GM18951 (cell line): ENCODE data around the gene CATSPER3.

Source experiments
- POLR2A ChIP-seq: IDR thresholded peaks from 4 replicates; pipeline ENCODE4 v1.6.1; 2011; ENCODE audit warnings: mild to moderate bottlenecking; ENCODE audit not compliant: insufficient read length, insufficient read depth; ENCODE audit errors: extremely low read depth
- in situ Hi-C: fragments of 300-500 bp; cut with MboI; formaldehyde crosslinking; loops from one replicate; pipeline ENCODE4 v1.12.0; 2022; ENCODE audit warnings: low sequenced_read_pairs, mixed read lengths, inconsistent platforms; ENCODE audit not compliant: unreplicated experiment

Gene CATSPER3

DNA sequence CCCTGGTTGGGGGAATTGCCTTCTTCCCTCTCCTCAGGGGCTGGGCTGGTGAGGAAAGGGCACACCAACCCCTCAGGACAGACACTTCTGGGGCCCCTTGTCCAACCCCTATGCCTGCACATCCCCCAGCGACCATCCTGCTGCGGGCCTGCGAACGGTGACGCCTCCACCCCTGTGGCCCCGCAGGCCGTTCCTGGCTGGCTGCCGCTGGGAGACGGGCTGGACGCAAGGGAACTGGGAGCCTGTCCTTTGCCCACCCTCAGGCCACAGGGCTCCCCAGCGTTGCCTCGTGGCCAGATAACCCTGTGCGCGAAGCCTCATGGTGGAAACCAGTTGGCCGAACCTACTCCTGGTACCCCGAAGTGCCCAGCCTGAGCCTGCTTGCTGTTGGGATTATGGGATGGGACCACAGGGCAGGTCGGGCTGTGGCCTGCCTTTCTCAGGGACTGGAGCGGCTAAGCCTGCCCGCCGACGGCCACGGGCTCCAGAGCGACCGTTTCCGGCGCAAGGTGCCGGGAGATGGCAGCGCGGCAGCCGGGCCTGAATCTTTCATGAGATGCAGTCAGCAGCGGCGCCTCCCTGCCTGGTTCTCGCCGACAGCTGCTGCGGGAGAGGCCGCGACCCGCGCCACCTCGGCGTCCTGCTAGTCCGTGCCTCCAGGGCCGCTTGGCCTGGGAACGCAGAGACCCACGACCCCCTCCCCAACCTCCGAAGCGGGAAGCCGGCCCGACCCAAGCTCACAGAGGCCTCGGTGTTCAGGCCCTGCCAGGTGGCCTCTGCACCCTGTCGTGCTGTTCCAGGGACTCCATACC lies 72.8 kb downstream of the CATSPER3 start:
- no peak for TF ChIP-seq POLR2A
- in situ Hi-C loops = no loop called here

DNA sequence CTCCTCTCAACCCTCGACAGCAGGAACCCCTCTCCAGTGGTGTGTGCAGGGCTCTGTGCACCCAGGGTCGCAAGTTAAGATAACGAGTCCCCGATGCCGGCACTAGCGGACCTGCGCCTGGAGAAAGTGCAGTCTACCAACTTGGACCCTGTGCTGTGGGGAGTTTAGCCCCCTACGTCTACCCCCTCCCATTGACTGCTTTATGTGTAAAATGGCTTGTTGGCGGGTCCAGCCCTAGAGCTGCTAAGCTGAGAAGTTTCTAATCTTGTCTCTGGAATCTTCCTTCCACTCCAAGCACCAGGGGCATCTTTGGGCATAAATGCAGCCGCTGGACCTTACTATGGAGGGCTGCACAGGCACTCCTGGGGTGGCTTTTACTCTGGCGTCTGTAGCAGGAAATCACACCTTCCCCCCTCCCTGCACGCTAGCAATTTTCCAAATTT lies 73.5 kb downstream of the CATSPER3 start:
- TF ChIP-seq POLR2A = no peak
- in situ Hi-C loops = no loop called here

DNA sequence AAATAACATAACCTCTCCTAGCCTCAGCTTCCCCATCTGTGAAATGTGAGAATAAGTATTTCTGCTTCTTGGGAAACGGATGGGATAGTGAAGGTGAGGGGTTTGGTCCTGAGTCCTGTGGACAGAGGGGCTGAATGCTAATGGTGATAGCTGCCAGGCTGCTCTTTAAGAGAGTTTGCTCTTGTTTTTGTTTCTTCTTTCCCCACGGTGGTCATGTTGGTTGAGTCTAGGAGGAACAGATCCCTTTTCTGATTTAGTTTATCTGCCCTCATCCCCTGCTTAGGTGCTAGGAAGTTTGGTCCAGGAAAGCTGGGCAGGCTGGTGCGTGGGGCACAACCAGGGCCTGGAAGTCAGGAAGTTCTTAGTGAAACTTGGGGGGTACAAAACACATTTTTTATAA lies 74.0 kb downstream of the CATSPER3 start:
- in situ Hi-C loops = no loop called here
- no peak for TF ChIP-seq POLR2A

DNA sequence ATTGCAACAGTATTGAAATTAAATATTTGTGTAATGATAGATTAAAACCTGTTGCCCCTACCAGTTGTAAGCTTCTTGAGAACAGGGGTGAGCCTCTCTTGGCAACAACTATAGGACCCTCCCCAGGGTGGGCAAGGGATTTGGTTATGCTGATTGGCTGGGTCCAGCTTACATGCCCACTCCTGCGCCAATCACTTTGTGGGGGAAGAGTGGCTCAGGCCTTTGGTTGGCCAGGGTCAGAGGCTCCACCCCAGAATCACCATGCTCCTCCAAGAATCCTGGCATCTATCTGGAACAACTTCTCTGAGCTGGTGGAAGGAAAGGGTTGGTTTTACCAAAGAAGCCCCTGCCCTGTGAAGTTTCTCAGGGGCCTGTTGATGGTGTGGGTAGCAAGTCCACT lies 74.9 kb downstream of the CATSPER3 start:
- in situ Hi-C loops = no loop called here
- no peak for TF ChIP-seq POLR2A

DNA sequence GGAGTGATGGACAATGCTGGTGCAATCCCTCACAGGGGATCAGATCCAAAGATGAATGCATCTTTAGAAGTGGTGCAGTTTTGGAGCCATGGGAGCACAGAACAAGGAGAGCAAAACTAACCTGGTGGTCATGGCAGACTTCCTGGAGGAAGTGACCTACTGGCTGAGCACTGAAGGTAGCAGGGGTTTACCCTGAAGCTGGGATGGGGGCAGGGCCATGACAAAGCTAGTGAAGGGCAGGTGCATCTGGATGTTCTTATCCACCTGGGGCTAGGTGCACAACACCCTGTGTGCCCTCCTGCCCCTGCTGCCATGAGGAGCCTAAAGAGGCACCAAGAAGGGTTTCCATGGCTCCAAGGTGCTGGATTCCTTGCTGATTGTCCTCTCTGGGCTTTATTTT lies 77.8 kb downstream of the CATSPER3 start:
- in situ Hi-C loops = no loop called here
- TF ChIP-seq POLR2A = no peak

DNA sequence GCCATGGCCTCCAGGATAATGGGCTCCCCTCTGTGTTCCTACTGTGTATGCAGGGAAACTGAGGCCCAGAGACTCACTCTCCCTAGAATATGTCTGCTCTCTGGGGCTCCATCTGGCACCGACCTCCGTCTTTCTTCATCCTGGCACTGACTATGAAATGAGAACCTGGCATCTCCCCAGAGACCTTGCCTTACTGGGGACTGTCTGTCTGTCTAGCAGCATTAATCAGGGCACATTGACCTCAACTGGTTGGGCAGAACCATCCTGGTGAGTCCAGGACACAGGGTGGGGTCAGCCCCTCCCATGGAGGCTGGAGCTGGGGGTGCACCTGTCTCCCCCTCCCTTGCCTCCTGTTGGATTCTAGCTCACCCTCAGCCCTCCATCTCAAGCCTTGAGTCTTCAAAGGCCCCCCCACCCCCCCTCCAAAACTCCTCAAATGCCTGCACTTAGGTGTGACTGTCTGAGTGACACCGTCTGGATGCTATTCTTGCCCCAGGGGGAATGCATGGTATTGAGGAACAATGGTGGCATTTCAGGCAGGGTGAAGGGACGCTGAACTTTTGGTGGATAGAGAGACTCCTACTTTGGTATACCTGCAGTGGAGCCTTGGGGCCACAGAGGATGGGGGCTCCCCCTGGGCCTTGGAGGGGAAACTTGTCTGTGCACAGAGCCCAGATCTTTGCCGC lies 79.1 kb downstream of the CATSPER3 start:
- in situ Hi-C loops = no loop called here

DNA sequence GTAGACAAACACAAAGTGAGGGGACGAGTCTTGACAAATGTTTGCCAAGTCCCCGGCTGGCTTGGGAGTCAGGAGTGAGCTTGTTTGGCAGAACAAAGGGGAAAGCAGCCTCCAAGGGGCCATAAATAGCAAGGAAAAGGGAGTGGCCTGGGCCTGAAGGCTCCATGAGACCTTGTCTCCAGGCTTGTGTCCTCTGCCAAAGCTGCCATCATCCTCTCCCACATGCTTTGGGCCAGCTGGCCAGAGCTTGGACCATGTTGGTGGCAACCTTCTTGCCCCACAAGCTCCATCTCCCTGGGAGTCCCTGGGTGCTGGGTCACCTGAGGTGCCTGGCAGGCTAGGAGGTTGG lies 79.6 kb downstream of the CATSPER3 start:
- in situ Hi-C loops = no loop called here
- no peak for TF ChIP-seq POLR2A

More for the DNA sequence above, 79.1 kb downstream of the CATSPER3 start:
- no peak for TF ChIP-seq POLR2A

DNA sequence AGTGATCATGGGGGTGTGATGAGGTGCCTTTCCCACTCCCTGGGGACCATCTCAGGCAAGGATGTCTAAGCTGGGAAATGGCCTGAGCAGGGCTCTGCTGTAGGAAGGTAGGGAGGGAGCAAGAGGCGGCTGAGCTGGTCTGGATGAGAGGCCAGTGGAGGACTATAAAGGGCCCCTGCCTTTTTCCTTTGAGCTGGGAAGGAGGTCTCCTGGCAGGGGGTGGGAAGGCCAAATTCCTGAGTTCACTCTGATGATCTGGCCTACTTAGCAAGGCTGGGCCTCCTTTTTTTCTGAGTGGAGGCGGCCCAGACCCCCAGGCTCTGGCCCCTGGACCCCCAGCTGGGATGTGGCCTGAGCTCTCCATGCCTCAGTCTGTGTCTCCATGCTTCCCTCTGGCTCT lies 80.6 kb downstream of the CATSPER3 start:
- TF ChIP-seq POLR2A = no peak
- in situ Hi-C loops = no loop called here

DNA sequence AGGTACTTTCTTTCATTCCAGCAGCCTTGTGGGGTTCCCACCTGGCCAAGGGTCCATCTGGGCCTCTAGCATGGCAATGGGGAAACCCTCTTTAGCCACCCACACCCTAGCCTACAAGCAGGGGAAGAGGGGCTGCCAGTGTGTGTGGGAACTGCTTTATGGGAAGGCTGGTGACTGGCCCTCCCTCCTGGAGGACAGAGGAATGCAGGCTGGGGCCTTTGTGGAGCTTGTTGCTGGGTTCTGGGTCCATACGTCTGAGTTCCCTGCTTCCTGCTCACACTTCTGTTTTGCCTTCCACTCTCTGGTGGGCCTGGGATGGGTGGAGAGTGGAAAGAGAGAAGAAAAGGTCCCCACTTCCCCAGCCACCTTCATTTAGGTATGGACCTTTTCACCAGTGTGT lies 81.2 kb downstream of the CATSPER3 start:
- in situ Hi-C loops = no loop called here
- no peak for TF ChIP-seq POLR2A

DNA sequence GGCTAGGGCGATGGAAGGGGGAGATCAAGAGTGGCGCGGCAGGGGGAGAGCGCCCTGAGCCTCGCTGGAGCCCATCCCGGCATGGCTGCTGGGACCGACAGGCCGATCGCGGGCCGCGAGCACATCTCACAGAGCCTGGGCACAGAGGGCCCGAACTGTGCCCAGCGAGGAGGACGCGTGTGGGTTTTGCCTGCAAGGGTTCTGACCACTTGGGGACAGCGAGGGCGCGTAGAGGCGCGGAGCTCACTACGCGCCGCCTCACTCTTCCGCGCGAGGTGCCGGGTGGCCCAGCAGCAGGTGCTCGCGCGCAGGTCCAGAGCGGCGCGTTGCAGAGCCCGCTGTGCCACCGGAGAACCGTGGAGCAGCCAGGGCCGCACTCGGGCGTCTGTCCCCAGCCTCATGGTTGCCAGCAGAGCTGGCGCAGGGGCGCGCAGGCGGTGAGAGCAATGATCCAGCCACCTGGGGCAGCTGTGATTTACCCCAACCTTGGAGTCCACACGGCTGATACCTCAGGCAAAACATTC lies 82.6 kb downstream of the CATSPER3 start:
- in situ Hi-C loops = no loop called here
- no peak for TF ChIP-seq POLR2A

DNA sequence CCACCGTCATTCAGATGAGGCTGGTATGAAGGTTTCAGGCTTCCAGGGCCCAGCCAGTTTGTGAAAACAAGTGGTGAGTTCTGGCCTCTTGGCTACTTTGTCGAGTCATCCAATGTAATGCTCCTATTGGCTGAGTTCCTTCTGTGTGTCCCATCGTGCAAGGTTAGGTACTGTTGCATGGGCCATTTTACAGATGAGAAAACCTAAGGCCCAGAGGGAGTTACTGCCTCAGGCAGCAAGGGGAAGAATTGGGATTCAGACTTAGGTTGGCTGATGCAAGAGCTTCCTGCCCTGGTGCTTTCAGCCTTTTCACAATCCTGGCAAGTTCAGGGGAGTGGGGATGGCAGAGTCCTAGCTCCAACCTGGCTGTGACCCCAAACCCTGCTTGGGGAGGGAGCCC lies 83.7 kb downstream of the CATSPER3 start:
- in situ Hi-C loops = no loop called here
- no peak for TF ChIP-seq POLR2A

DNA sequence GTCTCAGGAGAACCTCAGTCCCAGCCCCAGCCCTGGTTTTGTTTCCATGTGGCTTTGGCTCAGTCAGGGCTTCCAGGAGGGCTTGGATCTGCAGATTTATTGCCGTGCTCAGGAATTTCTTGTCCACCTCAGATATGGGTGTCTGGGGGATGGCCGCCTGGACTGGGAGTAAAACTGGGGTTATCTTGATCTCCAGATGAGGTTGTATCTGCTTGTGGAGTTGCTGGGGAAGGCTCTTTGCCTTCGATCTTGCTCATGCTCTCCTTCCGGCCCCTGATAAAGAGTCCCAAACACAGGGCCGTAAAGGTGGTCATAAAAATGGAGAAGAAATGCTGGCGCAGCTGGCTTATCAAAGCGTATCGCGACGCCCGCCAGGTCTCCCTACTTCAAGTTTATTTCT lies 84.2 kb downstream of the CATSPER3 start:
- no peak for TF ChIP-seq POLR2A
- in situ Hi-C loops = no loop called here

DNA sequence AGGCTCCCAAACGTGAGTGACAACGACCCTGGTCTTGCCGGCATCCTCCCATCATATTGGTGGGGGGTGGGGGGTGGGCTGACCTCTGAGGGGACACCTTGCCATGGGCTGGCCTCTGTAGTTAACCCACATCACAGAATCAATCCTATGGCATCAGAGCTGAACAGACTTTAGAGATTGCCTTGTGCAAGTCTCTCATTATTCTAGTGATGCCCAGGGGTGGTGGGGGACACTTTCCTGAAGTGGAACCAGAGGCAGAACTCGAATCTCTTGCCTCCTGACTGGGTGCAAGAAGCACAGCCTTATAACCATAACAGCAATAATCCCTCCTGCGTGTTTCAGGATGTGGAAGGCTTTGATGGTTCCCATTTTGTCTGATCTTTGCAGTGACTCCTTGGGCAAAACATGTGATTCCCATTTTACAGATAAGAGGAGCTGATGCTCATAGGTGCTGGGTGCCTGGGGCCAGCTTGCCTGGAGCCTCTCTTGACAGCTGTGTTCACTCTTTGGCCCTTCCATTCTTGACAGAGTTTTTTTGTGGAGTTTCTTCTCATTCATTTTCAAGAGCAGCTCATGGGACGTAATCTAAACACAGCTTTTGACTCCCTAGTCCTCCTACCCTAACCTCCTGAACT lies 84.9 kb downstream of the CATSPER3 start:
- no peak for TF ChIP-seq POLR2A
- in situ Hi-C loops = no loop called here
